HS-27A (cell line): ENCODE data around the gene RNF8.
A peak's percentile ranks its signal among the peaks of the same experiment; 100 is the strongest.
"Not testable (repeated sequence)": the region's sequence is repeated elsewhere in the genome, so short reads cannot be mapped to it uniquely, and the experiment has no call there.

Source experiments
- DNase-seq: peaks from one replicate; pipeline ENCODE4 v3.0.0-alpha.2; 2012; ENCODE audit warnings: low read depth, missing footprints

RNF8 gene, protein sequence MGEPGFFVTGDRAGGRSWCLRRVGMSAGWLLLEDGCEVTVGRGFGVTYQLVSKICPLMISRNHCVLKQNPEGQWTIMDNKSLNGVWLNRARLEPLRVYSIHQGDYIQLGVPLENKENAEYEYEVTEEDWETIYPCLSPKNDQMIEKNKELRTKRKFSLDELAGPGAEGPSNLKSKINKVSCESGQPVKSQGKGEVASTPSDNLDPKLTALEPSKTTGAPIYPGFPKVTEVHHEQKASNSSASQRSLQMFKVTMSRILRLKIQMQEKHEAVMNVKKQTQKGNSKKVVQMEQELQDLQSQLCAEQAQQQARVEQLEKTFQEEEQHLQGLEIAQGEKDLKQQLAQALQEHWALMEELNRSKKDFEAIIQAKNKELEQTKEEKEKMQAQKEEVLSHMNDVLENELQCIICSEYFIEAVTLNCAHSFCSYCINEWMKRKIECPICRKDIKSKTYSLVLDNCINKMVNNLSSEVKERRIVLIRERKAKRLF

DNA sequence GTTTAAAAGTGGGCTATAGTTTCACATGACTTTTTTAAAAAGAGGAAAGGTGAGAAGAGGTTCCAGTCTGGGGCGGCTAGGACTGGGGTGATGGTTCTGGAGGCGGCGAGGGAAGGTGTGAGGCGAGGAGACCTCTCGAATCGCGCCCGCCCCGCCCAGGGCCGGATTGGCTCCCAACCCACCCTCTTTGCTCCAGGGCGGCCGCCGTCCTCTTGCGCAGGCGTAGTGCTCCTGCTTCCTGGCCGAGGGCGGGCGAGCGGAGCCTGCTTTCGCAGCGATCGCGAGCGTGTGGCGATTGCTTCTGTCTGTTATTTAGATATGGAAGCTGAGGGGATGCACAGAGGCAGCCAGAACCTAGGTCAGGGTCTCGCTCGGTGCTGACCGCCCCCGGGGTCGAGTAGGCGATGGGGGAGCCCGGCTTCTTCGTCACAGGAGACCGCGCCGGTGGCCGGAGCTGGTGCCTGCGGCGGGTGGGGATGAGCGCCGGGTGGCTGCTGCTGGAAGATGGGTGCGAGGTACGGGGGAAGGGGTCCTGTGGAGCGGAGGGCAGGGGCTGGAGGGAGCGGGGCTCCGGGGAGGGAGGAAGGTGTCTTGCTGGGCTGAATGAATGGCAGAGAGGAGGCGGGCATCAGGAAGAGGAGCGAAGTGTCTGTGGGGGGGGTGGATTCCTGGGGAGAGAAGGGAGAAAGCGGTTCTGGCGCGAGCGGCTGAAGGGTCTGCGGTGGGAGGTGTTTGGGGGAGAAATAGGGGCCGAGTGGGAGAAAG lies at the start of gene RNF8:
Gene RNF8, plus strand, starts transcription at position 223 of the 765 bp plus-strand sequence. Its CDS starts 182 bp downstream, at position 405.
- DNase-seq, result peak; percentile 62

DNA sequence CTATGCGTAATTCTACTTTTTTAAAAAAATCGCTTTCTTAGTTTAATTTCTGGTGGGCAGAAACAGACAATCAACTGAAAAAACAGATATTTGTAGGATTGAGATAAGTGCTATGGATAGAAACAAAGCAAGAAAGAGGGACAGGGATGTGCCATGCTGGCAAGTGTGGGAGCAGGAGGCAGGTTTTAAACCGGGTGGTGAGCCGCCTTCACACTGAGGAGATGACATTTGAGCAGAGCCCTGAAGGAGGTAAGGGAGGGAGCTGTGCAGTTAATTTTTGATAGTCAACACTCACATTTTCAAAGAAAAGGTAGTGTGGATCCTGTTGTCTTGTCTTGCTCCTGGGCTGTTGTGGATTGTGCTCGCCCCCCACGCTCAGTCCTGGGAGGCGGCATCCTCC lies 49.0 kb upstream of the RNF8 start:
- no peak for DNase-seq

DNA sequence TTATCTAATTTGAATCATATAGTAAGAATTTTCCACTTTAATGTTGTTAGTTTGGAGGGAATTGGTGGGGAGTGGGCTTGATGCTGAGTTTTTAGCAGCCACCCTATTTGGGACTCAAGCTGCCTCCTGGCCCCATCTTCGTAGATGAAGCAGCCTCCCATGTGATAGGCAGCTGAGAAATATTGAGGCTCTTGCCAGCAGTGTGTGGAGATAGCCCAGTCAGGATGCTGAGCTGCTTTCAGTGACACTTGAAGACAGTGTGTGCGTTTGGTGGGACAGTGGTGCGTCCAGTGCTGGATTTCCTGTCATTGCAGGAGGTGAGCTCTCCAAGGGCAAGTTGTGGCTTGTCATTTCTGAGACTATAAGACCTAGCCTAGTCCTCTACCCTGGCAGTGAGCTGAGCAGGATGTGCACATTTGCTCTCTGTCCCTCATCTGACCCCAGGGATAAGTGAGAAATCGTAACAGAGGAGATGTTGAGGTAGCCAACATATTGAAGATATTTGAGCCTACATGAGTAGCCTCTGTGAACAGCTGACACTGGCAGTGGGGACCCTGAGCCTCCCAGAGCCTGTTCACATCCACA lies 47.9 kb upstream of the RNF8 start:
- no peak for DNase-seq

DNA sequence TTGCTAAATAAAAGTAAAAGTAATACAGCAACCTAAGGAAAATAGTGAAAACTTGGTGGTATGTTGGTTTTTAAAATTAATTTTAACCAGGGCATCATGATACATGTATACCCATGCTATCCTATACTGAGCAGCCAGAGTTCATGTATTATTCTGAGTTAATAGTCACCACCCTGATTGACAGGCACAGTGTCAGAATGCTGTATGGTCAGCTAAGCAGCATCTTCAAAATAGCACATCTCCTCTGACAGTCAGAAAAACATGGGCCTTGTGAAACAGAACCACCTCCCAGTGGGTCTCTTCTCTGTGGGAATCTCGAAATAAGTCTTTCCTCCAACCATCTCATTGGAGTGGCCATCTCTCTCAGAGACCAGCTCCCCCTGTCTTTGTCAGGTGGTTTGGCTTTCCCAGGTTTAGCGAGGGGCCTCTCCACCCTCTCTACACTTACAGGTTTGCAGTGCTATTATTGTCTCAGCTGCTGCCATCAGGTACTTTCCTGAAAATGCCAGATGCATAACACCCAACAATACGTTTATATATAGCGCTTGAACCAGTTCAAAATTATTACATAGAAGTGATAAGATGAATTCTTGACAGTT lies 47.1 kb upstream of the RNF8 start:
- DNase-seq, result no peak

DNA sequence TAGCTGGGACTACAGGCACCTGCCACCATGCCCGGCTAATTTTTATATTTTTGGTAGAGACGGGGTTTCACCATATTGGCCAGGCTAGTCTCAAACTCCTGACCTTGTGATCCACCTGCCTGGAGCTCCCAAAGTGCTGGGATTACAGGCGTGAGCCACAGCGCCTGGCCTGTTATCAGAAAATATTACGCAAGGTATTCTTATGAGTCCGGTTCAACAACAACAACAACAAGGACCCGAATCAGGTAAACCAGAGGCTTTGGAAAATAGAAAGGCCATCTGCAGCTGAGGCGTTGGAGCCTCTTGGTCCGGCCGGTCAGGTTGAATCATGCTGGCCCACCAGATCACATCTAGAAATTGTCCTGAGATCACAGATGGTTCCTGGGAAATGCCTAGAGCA lies 46.3 kb upstream of the RNF8 start:
- DNase-seq, result not testable (repeated sequence)

DNA sequence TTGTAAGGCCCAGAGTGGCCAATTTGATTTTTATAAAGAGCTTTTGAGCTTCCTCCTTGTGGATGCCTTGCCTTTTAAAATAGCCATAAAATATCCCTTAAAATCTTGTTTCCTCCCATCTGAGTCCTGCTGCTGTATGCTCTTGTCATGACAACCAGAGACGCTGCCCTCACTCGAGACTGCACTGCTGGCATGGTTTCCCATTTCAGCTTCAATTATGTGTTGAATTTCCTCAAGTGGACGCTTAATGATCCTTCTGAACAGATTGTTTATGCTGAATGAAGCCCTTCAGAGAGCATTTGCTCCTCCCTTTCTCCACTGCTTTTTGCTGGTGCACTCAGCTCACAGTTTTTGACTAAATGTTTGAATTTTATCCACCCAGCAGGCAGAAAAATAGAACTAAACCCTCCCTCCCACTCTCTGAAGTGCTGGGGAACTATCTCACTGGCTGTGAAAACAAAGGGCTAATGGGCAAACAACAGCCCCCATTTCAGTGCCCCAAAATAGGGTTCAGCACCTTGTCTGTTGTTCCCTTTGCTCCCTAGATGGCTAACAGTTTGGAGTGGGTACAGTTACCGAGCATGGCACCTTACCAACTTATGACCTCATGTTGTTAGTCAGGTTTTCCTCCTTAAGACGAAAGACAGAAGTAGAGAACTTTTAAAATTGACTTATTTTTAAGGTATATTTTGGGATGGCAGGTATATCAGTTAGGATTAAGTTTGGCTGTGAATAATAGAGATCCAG lies 45.5 kb upstream of the RNF8 start:
- DNase-seq, result no peak

DNA sequence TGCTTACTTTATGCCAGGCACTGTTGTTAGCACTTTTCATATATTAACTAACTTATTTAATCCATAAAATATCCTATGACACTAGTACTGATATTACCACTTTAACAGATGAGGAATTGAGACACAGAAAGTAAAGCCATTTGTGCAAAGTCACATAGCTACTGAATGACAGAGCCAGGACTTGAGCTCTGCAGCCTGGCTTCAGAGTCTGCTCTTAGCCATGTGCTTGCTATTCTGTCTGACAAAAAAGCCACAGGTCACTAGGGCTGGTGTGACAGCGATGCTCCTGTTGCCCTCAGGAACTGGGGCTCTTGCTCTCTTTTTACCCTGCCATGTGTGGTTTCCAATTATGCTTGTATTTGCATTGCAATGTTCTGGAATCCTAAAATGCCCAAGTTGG lies 44.7 kb upstream of the RNF8 start:
- no peak for DNase-seq

DNA sequence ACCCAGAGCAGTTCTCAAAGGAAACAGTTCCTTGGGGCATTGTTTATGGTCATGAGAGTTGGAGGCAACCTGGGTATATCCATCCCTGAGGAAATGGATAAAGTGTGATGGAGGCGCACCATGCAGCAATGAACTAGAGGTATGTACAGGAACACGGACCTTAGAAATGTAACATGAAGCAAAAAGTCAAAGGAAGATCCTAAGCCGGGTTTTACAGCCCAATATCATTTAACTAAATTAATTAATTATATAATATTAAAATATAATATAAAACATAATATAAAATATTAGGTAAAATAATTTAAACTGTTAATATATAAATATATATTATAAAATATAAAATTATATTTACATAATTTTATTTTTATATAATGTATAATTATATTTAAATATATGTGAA lies 44.1 kb upstream of the RNF8 start:
- DNase-seq, result no peak

DNA sequence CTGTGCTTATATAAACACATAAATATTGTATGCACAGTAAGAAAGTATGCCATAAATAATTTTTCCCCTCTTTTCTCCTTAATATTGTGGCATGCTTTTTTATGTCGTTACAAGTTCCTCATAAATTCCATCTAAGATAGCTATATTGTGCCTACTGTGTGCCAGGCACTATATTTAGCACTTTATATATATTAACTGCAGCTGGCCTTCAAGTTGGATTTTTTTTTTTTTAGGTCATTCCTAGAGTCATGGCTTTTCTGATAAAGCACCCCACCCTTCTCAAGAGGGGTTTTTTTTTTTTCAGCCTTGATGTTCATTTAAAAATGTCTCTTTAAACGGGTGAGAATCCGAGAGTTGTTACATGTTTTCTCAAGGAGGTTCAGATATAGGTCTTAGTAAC lies 42.8 kb upstream of the RNF8 start:
- no peak for DNase-seq

DNA sequence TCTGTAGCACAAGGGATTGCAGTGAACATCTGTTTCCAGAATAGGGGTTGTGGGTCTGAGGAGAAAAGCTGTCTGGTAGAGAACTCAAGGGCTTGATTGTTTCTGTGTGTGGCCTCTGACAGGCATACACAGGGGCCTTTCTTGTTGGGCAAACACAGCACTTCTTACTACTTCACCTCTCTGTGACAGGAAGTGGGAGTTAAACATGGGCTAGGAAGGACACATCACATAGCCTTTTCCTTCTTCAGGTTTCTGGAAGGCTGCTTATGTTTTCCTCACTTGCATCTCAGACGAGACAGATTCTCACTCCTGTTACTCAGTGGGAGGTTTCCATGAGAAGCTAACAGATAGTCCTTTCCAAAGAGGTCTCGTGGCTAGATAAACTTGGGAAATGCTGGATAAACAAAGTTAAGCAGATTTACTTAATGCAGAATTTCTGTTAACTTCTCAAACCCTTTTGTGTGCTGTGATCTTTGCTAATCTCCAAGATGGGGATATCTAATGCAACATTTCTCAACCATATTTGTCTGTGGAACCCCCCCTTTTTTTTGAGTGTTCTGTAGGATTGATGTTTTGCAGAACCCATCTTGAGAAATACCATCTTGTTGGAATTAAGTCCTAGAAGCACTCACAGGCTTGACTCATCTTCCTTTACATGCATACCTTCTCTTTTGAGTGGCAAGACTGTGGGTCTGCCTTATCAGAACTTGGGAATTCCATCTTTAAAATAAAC lies 41.9 kb upstream of the RNF8 start:
- DNase-seq, result no peak

DNA sequence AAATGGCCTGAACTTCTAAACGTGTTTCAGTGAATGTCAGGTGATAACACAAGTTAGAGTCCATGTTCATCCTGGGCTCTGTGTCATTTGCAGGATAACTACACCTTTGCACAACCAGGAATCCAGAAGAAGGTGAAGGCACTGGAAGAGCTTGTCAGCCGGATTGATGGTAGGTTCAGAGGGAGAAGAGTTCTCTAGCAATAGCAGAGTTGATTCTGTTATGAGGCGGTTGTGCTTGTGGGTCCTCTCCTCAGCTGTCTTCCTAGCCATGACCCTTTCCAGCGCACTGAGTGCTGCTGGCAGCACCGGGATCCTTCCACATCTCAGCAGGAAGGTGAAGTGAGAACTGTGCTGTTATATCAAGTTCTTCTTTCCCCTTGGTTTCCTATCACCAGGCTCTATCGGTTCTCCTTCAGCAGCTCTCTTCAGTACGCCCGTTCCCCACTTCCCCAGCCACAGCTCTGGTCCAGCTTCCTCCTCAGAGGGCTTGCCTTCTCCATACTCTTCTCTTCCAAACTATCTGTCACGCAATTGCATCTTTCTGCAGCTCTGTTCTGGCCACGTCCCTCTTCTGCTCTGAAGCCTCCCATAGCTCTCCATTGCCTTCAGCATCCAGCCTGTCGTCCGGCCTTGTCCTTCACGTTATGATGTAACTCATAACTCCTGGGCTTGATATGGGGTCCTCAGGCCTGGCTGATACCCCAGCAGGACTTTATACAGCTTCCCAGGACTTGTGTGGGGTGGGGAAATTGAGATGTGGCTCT lies 39.9 kb upstream of the RNF8 start:
- DNase-seq, result no peak

DNA sequence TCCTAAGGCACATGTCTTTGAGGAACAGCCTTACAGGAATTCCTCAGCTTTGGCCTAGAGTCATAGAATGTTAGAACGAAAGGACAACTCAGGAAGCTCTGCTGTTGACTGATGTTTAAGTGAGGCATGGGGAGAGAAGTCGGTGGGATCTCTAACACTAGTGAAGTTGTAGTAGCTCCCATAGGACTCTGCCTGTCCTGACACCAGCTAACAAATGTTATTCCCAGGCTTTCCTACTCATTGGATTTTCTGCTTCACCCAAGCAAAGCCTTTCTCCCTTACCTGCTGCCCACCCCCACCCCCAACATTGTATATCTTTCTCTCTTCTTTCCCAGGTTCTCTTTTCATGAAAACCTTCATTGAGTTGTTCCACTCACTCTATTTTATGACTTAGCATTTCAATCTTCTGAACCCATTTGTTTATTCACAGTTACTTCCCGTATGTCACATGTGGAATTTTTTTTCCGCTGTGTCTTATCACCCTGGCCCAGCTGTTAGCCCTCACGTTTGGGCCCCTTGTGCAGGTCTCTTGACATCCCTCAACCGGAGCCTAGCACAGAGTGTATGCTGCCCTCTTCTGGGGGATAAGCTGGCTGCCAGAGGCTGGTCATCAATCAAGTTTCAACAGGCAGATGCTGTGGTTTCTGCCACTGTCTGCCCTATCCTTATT lies 39.2 kb upstream of the RNF8 start:
- DNase-seq, result no peak

DNA sequence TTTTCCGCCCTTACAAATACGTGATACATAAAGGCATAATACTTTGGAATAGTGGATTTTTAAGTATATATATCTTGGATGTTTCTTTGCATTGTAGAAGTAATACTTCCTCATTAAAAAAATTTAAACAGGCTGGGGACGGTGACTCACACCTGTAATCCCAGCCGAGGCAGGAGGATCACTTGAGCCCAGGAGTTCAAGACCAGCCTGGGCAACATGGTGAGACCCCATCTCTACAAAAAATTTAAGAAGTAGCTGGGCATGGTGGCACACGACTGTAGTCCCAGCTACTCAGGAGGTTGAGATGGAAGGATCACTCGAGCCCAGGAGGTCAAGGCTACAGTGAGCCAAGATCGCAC lies 38.6 kb upstream of the RNF8 start:
- DNase-seq, result no peak

DNA sequence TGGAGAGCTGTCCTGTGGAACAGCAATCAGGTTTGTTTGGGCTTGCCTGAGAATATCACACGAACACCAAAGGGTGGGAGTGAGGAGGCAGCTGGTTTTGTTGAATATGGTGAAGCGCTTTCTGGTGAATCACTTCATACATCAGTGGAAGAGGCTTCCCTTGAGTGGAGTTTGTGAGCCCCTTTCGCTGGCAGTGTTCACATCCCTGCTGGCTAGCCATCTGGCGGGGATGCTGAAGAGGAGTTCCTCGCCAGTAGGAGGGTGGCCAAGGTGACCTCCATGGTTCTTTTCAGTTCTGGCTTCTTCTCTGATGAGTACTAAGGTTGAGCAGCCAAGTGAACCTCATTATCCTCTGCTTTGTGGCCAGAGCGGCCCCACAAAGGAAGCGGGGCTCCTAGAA lies 37.7 kb upstream of the RNF8 start:
- DNase-seq, result no peak

DNA sequence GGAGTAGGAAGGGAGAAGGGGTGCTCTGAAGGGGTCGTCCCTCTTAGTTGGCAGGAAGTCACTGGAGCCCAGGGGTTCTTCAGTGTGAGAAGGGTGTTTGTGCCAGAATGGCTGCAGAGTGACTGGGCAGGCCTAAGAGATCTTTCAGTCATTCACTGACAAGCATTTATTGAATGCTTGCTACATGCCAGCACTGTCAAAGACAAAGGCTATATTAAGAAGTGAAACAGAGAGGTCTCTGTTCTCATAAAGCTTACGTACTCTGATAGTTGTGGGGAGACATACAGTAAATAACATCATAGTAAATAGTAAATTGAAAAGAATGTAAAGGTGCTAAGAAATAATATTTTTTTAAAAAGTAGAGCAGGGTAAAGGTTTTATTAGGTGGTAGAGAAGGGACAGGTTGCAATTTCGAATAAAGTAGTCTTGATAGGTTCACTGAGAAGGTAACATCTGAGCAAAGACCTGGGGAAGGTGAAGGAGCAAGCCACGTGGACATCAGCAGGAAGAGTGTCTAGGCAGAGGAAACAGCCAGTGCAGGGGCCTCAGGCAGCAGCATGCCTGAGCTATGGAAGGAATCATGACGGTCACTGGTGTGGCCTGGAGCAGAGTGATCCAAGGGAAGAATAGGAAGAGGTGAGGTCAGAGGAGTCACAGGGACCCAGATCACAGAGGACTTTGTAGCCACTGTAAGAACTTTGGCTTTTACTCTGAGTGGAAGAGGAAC lies 36.3 kb upstream of the RNF8 start:
- no peak for DNase-seq

DNA sequence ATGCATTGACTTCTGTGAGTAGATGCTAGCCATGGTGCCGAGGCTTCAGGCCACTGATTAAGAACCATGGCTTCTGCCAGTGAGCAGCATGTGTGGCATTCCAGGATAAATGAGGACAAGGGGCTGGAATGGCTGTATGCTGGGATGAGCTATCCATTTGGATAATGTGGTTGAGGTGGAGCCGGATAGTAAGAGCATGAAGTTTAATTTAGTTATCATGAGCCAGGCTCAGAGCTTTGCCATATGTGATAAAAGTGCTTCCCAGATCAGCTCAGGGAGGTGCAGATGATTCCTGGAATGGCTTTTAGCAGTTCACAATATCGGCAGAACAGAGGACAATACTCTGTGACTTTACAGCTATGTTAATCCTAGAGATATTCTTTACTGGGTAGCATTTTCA lies 34.6 kb upstream of the RNF8 start:
- no peak for DNase-seq

DNA sequence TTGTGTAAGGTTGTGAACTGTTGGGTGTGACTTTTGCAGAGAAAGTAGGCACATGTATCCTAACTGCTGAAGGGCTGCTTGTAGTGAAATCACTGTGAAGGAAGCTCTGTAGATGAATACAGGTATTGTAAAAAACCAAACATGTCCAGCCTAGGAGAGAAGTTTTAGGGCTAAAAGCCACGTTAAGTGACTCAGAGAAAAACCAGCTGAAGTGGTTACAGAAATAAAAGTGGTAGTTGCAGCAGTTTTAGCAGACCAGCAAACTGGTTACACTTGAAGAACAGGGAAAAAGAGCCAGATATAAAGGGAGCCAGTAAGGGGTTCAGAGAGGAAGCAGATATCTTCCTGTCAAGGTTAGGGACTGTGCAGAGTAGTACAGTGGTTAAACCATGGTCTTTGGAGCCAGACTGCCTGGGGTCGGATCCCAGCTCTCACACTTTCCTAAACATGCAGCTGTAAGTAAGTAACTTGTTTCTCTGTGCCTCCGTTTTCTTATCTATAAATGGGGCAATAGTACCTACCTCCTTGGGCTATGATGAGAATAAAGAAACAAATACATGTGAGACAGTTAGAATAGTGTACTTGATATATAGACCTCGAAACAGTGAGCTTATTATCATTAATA lies 33.8 kb upstream of the RNF8 start:
- DNase-seq, result no peak

DNA sequence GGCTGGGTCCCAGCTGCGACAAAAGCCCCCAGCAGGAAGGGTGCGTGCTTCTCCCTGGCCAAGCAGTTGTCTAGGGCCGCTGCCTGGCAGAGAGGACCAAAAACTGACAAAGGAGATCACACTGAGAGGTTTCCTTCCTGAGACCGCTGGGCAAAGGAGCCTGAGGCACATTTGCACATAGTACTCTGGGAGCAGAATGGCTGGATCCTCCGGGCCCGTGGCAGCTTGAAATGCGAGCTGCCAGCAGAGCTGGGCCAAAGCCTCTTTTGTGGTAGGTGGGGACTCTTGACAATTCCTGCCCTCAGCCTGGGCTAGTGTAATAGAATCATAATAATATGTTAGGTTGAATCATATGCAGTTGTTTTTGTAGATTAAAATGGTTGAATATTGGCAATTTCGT lies 33.1 kb upstream of the RNF8 start:
- no peak for DNase-seq

DNA sequence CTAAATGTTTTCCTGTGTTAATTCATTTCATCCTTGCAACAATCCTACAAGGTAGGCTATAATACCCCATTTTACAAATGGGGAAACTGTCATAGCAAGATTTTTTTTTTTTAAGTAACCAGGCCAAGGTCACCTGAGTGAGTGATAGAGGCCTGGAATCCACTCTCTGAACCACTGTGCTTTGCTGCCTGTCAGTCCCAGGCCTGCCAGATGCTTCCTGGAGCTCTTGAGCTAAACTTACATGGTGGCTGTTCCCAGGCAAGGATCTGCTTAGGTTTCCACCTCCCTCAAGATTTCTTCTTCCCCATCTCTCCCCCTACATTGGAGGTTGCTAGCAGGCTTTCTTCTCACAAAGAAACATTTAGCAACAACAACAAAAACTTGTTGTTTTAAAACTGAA lies 32.7 kb upstream of the RNF8 start:
- no peak for DNase-seq
